SJCRH30 (cell line): ENCODE results near the gene KIAA1217. TPM values are rescaled to one million over a fixed set of nuclear protein-coding genes. Genes with fewer than 3 reads are reported as not detected.

Experiments
- DNase-seq, 2 experiments: peaks; one replicate each; pipeline ENCODE4 v3.0.0-alpha.2; 2015 to 2020
- H3K27ac ChIP-seq: fragments of 250-450 bp; sonication (Bioruptor Pico); 2 replicates; pipeline ENCODE4 v1.5.1; 2020; ENCODE audit warnings: mild to moderate bottlenecking, moderate library complexity
- H3K27me3 ChIP-seq: fragments of 250-450 bp; sonication (Bioruptor Pico); 2 replicates; pipeline ENCODE4 v1.5.1; 2020; ENCODE audit warnings: mild to moderate bottlenecking, moderate library complexity
- H3K36me3 ChIP-seq: fragments of 250-450 bp; sonication (Bioruptor Pico); 2 replicates; pipeline ENCODE4 v1.5.1; 2020; ENCODE audit warnings: mild to moderate bottlenecking, moderate library complexity
- H3K4me1 ChIP-seq: fragments of 250-450 bp; sonication (Bioruptor Pico); 2 replicates; pipeline ENCODE4 v1.5.1; 2020; ENCODE audit warnings: mild to moderate bottlenecking, moderate library complexity
- H3K4me3 ChIP-seq: fragments of 250-450 bp; sonication (Bioruptor Pico); 2 replicates; pipeline ENCODE4 v1.5.1; 2020; ENCODE audit warnings: mild to moderate bottlenecking, moderate library complexity
- H3K9me3 ChIP-seq: fragments of 250-450 bp; sonication (Bioruptor Pico); replicated peaks from 2 replicates; pipeline ENCODE4 v1.5.1; 2020; ENCODE audit warnings: mild to moderate bottlenecking, moderate library complexity
- total RNA-seq: library from RNA; depleted of rRNA; stranded (reverse); fragments of >200 nt; shearing (Covaris generic); gene quantifications from 2 replicates; pipeline ENCODE4 v1.2.3, GENCODE V29; 2014; rRNA removed

KIAA1217 gene, protein sequence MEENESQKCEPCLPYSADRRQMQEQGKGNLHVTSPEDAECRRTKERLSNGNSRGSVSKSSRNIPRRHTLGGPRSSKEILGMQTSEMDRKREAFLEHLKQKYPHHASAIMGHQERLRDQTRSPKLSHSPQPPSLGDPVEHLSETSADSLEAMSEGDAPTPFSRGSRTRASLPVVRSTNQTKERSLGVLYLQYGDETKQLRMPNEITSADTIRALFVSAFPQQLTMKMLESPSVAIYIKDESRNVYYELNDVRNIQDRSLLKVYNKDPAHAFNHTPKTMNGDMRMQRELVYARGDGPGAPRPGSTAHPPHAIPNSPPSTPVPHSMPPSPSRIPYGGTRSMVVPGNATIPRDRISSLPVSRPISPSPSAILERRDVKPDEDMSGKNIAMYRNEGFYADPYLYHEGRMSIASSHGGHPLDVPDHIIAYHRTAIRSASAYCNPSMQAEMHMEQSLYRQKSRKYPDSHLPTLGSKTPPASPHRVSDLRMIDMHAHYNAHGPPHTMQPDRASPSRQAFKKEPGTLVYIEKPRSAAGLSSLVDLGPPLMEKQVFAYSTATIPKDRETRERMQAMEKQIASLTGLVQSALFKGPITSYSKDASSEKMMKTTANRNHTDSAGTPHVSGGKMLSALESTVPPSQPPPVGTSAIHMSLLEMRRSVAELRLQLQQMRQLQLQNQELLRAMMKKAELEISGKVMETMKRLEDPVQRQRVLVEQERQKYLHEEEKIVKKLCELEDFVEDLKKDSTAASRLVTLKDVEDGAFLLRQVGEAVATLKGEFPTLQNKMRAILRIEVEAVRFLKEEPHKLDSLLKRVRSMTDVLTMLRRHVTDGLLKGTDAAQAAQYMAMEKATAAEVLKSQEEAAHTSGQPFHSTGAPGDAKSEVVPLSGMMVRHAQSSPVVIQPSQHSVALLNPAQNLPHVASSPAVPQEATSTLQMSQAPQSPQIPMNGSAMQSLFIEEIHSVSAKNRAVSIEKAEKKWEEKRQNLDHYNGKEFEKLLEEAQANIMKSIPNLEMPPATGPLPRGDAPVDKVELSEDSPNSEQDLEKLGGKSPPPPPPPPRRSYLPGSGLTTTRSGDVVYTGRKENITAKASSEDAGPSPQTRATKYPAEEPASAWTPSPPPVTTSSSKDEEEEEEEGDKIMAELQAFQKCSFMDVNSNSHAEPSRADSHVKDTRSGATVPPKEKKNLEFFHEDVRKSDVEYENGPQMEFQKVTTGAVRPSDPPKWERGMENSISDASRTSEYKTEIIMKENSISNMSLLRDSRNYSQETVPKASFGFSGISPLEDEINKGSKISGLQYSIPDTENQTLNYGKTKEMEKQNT (N-terminal part only)
- 29.7 and 30.6 TPM in 2 replicates for total RNA-seq

DNA sequence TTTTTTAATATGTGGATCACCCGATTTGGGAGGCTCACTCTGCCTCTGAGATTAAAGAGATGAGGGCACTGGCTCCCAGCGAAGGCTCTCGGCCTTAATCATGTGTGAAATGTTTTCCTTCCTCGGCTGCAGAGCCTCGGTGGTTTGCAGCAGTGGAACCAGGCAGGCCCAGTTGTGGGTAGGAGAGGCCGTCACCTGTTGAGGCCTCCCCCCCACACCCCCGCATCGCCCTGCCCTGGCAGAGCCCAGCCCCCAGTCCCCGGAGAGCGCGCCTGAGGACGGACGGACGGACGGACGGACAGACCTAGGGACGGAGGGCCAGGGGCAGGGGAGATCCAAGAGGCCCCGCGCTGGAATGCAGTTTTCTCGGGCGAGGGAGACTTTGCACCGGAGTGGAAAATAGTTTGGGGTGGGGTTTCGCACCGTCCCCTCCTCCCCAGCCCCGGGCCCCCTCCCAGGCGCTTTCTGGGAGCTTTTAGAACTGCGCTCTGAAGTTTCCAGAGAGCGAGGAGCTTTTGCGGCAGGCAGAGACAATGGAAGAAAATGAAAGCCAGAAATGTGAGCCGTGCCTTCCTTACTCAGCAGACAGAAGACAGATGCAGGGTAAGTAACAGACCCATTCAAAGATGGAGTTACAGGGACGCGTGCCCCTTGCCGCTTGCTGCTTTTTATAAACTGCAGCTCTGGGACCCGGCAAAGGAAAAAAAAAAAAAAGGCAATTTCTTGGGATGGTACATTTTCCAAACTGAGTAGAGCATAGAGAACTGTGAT, at the start of gene KIAA1217:
Gene KIAA1217, plus strand, starts transcription at position 478 of the 771 bp plus-strand sequence. Its CDS starts 56 bp downstream, at position 534.
- H3K36me3 ChIP-seq: peaks cover 7% of the 10 kb centered on the region
- peak within 1 kb of the TSS; percentile 70 for H3K4me3 ChIP-seq
- peak within 1 kb of the TSS; percentile 90 for H3K27ac ChIP-seq
- H3K4me1 ChIP-seq: peaks cover 24% of the 10 kb centered on the region
- H3K27me3 ChIP-seq: no peaks in the 10 kb centered on the region
- peak; percentile 92 to 94 for DNase-seq
- H3K9me3 ChIP-seq: no peaks in the 10 kb centered on the region

DNA sequence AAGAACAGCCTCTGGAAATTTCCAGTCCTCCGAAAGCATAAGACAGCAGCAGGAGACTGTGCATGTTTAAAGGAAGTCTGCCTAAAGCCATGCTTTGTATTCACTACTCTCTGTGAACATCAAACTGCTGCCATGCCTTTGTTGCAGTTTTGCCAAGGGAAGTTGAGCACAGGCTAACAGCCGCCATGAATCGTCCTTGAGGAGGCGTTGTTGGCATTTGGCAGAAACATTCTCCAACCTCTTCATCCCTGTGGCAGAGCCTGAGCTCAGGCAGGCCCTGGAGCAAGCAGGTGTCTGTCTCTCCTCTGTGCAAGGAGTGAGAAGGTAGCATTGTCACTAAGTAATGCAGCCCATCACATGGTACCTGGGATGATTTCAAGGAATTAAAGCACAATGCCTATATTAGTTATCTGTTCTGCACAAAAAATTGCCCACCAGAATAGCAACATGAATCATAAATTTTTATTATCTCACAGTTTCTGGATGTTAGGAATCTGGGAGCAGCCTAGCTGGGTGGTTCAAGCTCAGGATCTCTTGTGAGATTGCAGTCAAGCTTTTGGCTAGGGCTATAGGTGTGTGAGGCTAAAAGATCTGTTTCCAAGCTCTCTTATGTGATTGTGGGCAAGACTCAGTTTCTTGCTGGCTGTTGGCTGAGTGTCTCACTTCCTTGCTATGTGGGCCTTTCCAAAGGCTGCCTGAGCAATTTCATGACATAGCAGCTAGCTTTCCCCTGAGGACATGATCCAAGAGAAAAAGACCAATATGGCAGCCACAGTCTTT, 46.5 kb upstream of the KIAA1217 start:
- Histone ChIP-seq H3K9me3 (peaks cover 7% of the 10 kb centered on the region), H3K4me1 (no peaks in the 10 kb centered on the region), H3K36me3 (no peaks in the 10 kb centered on the region), H3K27ac (no peak overlapping the region), H3K27me3 (no peaks in the 10 kb centered on the region), H3K4me3 (no peak overlapping the region)
- no peak for DNase-seq

DNA sequence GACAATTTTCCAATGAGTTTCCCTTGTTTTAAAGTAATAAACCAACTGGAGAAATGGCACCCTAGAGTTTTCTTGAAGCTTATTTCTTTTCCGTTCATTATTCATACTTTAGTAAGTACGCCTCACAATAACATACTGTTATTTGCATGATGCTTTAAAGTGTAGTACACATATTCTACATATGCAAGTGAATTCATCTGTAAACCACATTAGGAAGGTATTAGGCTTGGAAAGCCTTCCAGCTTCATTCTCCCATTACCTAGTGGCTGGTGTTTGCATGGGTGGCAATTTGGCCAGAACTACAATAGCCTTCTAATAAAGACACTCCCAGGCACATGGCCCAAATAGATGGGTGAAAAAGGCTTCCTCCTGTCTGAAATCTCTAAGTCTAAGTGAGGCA, 45.5 kb upstream of the KIAA1217 start:
- no peak overlapping the region for H3K4me3 ChIP-seq
- H3K9me3 ChIP-seq: peaks cover 3% of the 10 kb centered on the region; the same call in 1 of the 2 replicates
- H3K27me3 ChIP-seq: no peaks in the 10 kb centered on the region
- DNase-seq: no peak
- no peaks in the 10 kb centered on the region for H3K4me1 ChIP-seq
- H3K36me3 ChIP-seq: no peaks in the 10 kb centered on the region
- H3K27ac ChIP-seq: no peak overlapping the region

DNA sequence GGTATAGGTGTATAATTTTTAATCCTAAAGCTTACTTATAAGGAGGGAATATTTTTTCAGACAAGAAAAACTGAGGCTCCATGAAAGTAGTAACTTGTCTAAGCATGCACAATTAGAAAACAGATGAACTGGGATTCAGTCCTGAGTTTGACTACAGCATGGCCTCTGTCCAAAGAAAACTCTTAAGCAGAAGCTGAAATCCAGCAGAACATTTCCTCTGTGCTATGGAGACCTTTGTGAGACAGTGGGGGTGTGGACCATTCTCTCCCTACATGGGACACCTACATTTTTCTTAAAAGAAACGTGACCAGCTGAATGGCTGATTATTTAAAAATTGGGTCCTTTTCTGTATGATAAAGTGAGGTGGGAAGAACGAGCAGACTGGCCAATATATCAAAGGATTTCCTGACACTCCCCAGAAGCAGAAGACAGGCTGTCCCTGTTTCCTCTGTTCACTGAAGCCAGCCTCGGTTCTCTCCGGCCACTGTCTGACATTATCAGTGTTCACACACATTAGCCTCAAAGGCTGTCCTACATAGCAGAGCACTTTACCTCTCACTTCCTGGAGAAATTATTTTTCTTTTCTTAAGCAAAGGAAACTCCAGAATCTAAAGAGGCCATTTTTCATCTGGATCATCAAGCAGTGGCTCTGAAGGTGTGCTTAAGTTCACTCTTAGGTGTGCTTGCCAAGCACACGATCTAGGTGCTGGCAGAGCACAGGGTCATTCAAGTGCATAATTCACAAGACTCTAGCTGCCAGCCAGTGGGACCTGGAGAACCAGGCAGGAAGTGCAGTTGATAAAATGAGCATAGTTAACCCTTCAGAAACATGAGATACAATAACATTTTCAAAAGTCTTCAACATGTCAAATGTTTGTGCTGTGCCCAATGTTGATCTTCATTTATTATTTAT, 40.4 kb upstream of the KIAA1217 start:
- Histone ChIP-seq H3K9me3 (peaks cover 3% of the 10 kb centered on the region; the same call in 1 of the 2 replicates), H3K27me3 (no peaks in the 10 kb centered on the region), H3K36me3 (no peaks in the 10 kb centered on the region), H3K4me1 (no peaks in the 10 kb centered on the region; the same call in 1 of the 2 replicates), H3K27ac (no peak overlapping the region), H3K4me3 (no peak overlapping the region)
- no peak for DNase-seq

DNA sequence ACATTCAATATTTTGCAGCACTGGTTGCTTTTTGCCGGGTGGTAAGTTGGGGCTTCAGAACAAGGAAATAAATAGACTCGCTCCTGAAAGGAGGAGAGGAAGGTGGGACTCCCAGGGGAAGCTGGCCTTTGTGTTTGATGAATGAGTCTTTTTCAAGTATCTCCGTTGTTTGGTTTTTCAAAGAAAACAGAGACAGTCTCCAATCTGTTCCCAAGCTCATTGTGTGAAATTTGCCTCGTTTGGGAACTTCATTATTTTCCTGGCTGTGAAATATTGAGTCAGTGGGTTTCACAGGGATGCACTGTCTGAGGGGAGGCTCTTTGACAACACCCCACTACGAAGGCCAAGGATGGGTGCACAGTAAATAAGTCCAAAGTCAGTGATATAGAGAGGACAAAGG, 38.7 kb upstream of the KIAA1217 start:
- Histone ChIP-seq H3K27ac (no peak overlapping the region), H3K4me3 (no peak overlapping the region), H3K27me3 (no peaks in the 10 kb centered on the region), H3K36me3 (no peaks in the 10 kb centered on the region), H3K4me1 (peaks cover 4% of the 10 kb centered on the region; the same call in 1 of the 2 replicates), H3K9me3 (no peaks in the 10 kb centered on the region)
- no peak for DNase-seq

DNA sequence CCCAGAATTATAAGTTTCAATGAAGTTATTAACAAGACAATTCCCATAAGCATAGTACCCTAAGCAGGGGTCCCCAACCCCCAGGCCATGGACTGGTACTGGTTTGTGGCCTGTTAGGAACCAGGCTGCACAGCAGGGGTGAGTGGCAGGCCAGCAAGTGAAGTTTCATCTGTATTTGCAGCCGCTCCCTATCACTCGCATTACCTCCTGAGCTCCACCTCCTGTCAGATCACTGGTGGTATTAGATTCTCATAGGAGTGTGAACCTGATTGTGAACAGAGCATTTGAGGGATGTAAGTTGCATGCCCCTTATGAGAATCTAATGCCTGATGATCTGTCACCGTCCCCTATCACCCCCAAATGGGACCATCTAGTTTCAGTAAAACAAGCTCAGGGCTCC, 36.0 kb upstream of the KIAA1217 start:
- no peak for DNase-seq
- H3K27ac ChIP-seq: no peak overlapping the region
- no peaks in the 10 kb centered on the region for H3K27me3 ChIP-seq
- peaks cover 9% of the 10 kb centered on the region; the same call in 1 of the 2 replicates for H3K9me3 ChIP-seq
- peaks cover 4% of the 10 kb centered on the region; the same call in 1 of the 2 replicates for H3K4me1 ChIP-seq
- no peak overlapping the region for H3K4me3 ChIP-seq
- no peaks in the 10 kb centered on the region for H3K36me3 ChIP-seq

DNA sequence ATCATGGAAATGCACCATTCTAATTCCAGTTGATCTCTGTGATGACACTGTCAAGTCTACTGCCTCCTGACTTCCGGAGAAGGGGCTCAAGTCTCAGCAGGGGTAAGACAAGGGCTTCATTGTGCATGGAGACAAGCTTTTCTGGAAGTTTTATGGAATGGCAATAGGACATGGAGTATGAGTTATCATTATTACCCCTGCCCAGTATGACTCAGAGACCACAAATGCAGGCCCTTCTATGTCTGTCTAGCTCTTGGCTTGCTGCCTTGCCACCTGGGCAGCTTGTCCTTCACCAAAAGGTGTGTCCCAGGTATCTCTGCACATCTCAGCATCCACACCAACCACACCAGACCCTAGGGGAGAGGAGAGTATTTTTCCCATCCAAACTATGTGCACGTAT, 34.9 kb upstream of the KIAA1217 start:
- Histone ChIP-seq H3K9me3 (peaks cover 17% of the 10 kb centered on the region), H3K27me3 (no peaks in the 10 kb centered on the region), H3K27ac (no peak overlapping the region), H3K4me1 (peaks cover 4% of the 10 kb centered on the region; the same call in 1 of the 2 replicates), H3K4me3 (no peak overlapping the region), H3K36me3 (no peaks in the 10 kb centered on the region)
- DNase-seq: peak in 1 of 2 experiments; percentile 44

DNA sequence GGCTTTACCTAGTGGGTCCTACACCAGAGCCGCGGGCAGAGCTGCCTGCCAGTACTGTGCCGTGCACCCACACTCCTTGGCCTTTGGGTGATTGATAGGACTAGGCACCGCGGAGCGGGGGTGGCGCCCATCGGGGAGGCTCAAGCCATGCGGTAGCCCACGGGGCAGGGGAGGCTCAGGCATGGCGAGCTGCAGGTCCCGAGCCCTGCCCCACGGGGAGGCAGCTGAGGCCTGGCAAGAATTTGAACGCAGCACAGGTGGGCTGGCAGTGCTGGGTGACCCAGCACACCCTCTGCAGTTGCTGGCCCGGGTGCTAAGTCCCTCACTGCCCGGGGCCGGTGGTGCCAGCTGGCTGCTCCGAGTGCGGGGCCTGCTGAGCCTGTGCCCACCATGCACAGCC, 32.3 kb upstream of the KIAA1217 start:
- peaks cover 4% of the 10 kb centered on the region; the same call in 1 of the 2 replicates for H3K4me1 ChIP-seq
- no peaks in the 10 kb centered on the region for H3K27me3 ChIP-seq
- no peaks in the 10 kb centered on the region for H3K36me3 ChIP-seq
- DNase-seq: no peak
- no peak overlapping the region for H3K27ac ChIP-seq
- H3K4me3 ChIP-seq: no peak overlapping the region
- H3K9me3 ChIP-seq: peaks cover 21% of the 10 kb centered on the region

DNA sequence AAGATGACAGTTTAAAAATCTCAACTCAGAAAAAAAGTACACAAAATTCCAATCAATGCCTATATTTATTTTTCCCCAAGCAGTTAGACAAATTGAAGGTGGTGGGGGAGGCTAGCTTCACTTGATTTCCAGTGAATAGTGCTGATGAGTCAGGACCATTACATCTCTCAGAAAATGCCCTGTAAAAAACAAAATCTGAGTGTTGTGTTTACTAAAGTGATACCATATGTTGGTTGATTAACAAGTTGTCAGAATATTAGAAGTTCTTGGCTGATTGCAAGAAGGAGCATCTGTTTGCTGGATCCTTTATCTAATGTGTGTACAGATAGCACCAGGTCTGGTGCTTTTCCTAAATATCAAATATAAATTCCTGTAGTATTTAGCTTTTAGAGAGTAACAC, 31.3 kb upstream of the KIAA1217 start:
- no peak overlapping the region for H3K4me3 ChIP-seq
- peaks cover 4% of the 10 kb centered on the region; the same call in 1 of the 2 replicates for H3K4me1 ChIP-seq
- H3K9me3 ChIP-seq: peaks cover 21% of the 10 kb centered on the region

DNA sequence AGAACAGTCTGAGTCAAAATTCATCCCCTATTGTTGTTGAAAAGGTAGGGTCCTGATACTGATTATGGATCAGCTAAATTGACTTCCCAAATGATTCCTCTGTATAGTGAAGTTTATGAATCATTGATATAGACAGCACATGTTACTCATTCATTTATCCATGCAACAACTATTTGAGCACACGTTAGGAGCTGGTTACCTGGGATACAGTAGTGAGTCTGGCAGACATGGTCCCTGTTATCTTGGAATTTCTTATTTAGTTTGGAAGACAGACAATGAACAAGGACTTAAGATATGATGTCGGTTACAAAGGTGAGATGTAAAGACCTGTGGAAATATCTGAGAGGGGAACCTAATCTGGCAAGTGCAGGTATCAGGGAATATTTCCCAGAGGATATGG, 28.0 kb upstream of the KIAA1217 start:
- H3K9me3 ChIP-seq: peaks cover 21% of the 10 kb centered on the region
- H3K4me1 ChIP-seq: peaks cover 27% of the 10 kb centered on the region
- H3K36me3 ChIP-seq: no peaks in the 10 kb centered on the region
- no peak overlapping the region for H3K27ac ChIP-seq
- no peaks in the 10 kb centered on the region for H3K27me3 ChIP-seq
- no peak for DNase-seq
- H3K4me3 ChIP-seq: no peak overlapping the region

More for the DNA sequence above, 31.3 kb upstream of the KIAA1217 start:
- Histone ChIP-seq H3K36me3 (no peaks in the 10 kb centered on the region), H3K27ac (no peak overlapping the region), H3K27me3 (no peaks in the 10 kb centered on the region)
- no peak for DNase-seq

DNA sequence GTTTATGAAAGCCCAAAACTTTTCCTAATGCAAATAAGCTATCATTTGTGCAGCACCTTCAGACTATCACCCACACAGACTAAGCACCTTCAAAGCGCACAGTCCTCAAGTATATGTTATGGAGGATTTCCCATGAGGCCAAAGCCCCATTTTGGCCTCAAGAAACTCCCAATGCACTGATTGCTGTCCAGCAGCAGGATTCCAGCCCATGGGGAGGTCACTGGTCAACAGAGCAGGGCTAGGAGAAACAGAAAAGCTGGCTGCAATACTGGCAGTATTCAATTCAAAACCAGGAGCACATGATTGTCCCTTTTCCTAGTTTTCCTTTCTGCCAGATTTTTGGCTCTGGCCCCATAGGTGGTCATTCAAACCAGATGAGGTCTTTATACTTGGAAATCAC, 24.5 kb upstream of the KIAA1217 start:
- peak; percentile 69 to 81 for DNase-seq
- H3K27ac ChIP-seq: peak overlapping the region; percentile 58

DNA sequence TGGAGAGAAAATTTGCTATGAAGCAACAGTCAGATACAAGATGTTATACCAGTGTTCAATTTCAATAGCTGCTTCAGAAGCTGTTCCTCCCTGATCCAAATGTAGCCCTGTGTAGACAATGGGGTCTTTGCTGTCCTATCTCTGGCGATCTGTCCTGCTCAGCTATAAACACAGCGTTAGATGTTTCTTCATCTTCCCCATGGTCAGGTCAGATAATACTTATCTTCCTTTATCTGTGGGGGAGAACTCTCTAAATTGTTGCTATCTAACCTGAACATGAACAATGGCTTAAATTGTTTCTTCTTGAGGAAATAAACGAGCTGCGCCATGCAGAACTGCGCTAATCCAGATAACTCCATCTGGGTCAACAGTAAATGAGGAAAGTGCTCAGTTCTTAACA, 15.6 kb upstream of the KIAA1217 start:
- no peaks in the 10 kb centered on the region for H3K27me3 ChIP-seq
- no peak for DNase-seq
- no peaks in the 10 kb centered on the region for H3K9me3 ChIP-seq
- H3K4me3 ChIP-seq: no peak overlapping the region
- no peaks in the 10 kb centered on the region for H3K4me1 ChIP-seq
- no peak overlapping the region for H3K27ac ChIP-seq
- H3K36me3 ChIP-seq: no peaks in the 10 kb centered on the region

More for the DNA sequence above, 24.5 kb upstream of the KIAA1217 start:
- H3K27me3 ChIP-seq: no peaks in the 10 kb centered on the region
- H3K4me1 ChIP-seq: peaks cover 27% of the 10 kb centered on the region
- no peak overlapping the region for H3K4me3 ChIP-seq
- no peaks in the 10 kb centered on the region for H3K36me3 ChIP-seq
- H3K9me3 ChIP-seq: 0 out of 2 replicates have a peak, but pooled peaks cover 3% of the 10 kb centered on the region
